Urinary bladder (tissue), 4 donors: ENCODE data around the gene RHD. TPM values are rescaled to one million over a fixed set of nuclear protein-coding genes. Genes with fewer than 3 reads are reported as not detected.
"Not testable (repeated sequence)": the region's sequence is repeated elsewhere in the genome, so short reads cannot be mapped to it uniquely, and the experiment has no call there.

ENCODE experiments used
- DNase-seq: peaks from one replicate; pipeline ENCODE4 v3.0.0-alpha.2; 2015; ENCODE audit errors: extremely low spot score
- H3K27ac ChIP-seq: one replicate; pipeline ENCODE4 v1.5.1; 2013; ENCODE audit warnings: low read depth, mild to moderate bottlenecking, moderate library complexity
- H3K36me3 ChIP-seq: one replicate; pipeline ENCODE4 v1.6.1; 2013; ENCODE audit warnings: mild to moderate bottlenecking, moderate library complexity; ENCODE audit not compliant: insufficient read depth
- H3K4me1 ChIP-seq: one replicate; pipeline ENCODE4 v1.6.1; 2013; ENCODE audit warnings: mild to moderate bottlenecking, moderate library complexity; ENCODE audit not compliant: insufficient read depth
- H3K4me3 ChIP-seq: one replicate; pipeline ENCODE4 v1.5.1; 2013; ENCODE audit warnings: low read depth, low read length
- WGBS: extraction: QIAGEN DNeasy Blood & Tissue Kit; methylation state at CpG from one replicate; pipeline ENCODE4 v1.1.7; 2013; 5-methylcytosine and 5-hydroxymethylcytosine counted together
- polyA plus RNA-seq: library from polyadenylated mRNA; stranded (reverse); fragments of 200-250 nt; gene quantifications from one replicate; pipeline ENCODE4 v1.2.3, GENCODE V29; 2013
- total RNA-seq: library from RNA; depleted of rRNA; stranded (reverse); fragments of >200 nt; gene quantifications from one replicate; pipeline ENCODE4 v1.2.3, GENCODE V29; 2014
- donor health status: healthy with polysubstance abuse.
- donor health status: healthy.

The RHD gene
- total and polyA plus RNA-seq, 2 donors: 0.69 TPM; not detected in 1

GRCh38 chr1:25302330-25302729, 30.0 kb downstream of the RHD start:
- DNase-seq, H3K27ac ChIP-seq, H3K4me3 ChIP-seq, H3K4me1 ChIP-seq, H3K36me3 ChIP-seq: not testable (repeated sequence)
- 81% methylated on average over 3 of the region's 3 CpGs for WGBS

- 72% methylated on average over 4 of the region's 4 CpGs for WGBS
These were observed 32.6 kb downstream of the RHD start for GRCh38 chr1:25304936-25305335.

GRCh38 chr1:25308168-25308567, 35.9 kb downstream of the RHD start:
- not testable (repeated sequence) for H3K36me3 ChIP-seq, H3K4me1 ChIP-seq, H3K4me3 ChIP-seq, H3K27ac ChIP-seq, DNase-seq
- no CpG with 5 or more reads among the region's 1 CpG for WGBS

More at GRCh38 chr1:25304936-25305335, 32.6 kb downstream of the RHD start:
- not testable (repeated sequence) for H3K4me3 ChIP-seq, H3K27ac ChIP-seq, DNase-seq, H3K36me3 ChIP-seq, H3K4me1 ChIP-seq

- DNase-seq, H3K4me1 ChIP-seq, H3K36me3 ChIP-seq, H3K4me3 ChIP-seq, H3K27ac ChIP-seq: not testable (repeated sequence)
- 87% methylated on average over 1 of the region's 1 CpG for WGBS
These were observed 36.8 kb downstream of the RHD start for GRCh38 chr1:25309085-25309484.

GRCh38 chr1:25309486-25309885, 37.2 kb downstream of the RHD start:
- not testable (repeated sequence) for H3K4me3 ChIP-seq, H3K36me3 ChIP-seq, DNase-seq, H3K27ac ChIP-seq, H3K4me1 ChIP-seq
- WGBS: 94% methylated on average over 1 of the region's 1 CpG

GRCh38 chr1:25312806-25313470, 40.6 kb downstream of the RHD start:
- not testable (repeated sequence) for H3K4me3 ChIP-seq, H3K4me1 ChIP-seq, H3K27ac ChIP-seq, DNase-seq, H3K36me3 ChIP-seq

GRCh38 chr1:25320314-25320938, 48.1 kb downstream of the RHD start:
- H3K36me3 ChIP-seq, H3K4me1 ChIP-seq, DNase-seq, H3K27ac ChIP-seq, H3K4me3 ChIP-seq: not testable (repeated sequence)
- 82% methylated on average over 9 of the region's 9 CpGs for WGBS

- not testable (repeated sequence) for H3K4me1 ChIP-seq, DNase-seq, H3K27ac ChIP-seq, H3K36me3 ChIP-seq, H3K4me3 ChIP-seq
- 91% methylated on average over 8 of the region's 9 CpGs for WGBS
These were observed 49.8 kb downstream of the RHD start for GRCh38 chr1:25322127-25322526.

GRCh38 chr1:25324407-25324806, 52.1 kb downstream of the RHD start:
- 94% methylated on average over 3 of the region's 3 CpGs for WGBS
- not testable (repeated sequence) for DNase-seq, H3K4me3 ChIP-seq, H3K36me3 ChIP-seq, H3K27ac ChIP-seq, H3K4me1 ChIP-seq

- DNase-seq, H3K36me3 ChIP-seq, H3K4me1 ChIP-seq, H3K27ac ChIP-seq, H3K4me3 ChIP-seq: not testable (repeated sequence)
- WGBS: no CpG with 5 or more reads among the region's 17 CpGs
These were observed 55.8 kb downstream of the RHD start for GRCh38 chr1:25327864-25328790.

GRCh38 chr1:25328791-25329185, 56.5 kb downstream of the RHD start:
- 58% methylated on average over 4 of the region's 4 CpGs for WGBS
- H3K4me3 ChIP-seq, H3K36me3 ChIP-seq, H3K4me1 ChIP-seq, DNase-seq, H3K27ac ChIP-seq: not testable (repeated sequence)

- H3K27ac ChIP-seq, H3K4me3 ChIP-seq, H3K4me1 ChIP-seq, DNase-seq, H3K36me3 ChIP-seq: not testable (repeated sequence)
- 92% methylated on average over 5 of the region's 5 CpGs for WGBS
These were observed 57.0 kb downstream of the RHD start for GRCh38 chr1:25329336-25329735.

- not testable (repeated sequence) for H3K36me3 ChIP-seq, DNase-seq, H3K4me1 ChIP-seq, H3K4me3 ChIP-seq, H3K27ac ChIP-seq
- WGBS: 58% methylated on average over 5 of the region's 5 CpGs
These were observed 57.6 kb downstream of the RHD start for GRCh38 chr1:25329950-25330349.

GRCh38 chr1:25336922-25337354, 64.6 kb downstream of the RHD start:
- not testable (repeated sequence) for H3K36me3 ChIP-seq, H3K27ac ChIP-seq, H3K4me1 ChIP-seq, DNase-seq
- peak overlapping the region; percentile 55 for H3K4me3 ChIP-seq
- under 1% methylated on average over 26 of the region's 29 CpGs for WGBS
